ENCODE results near the gene BRF1.

Gene BRF1

GRCh38 chr14:105257464-105257863, 43.3 kb downstream of the BRF1 start:
- no peak for DNase-seq

- DNase-seq: no peak
Measured at GRCh38 chr14:105256292-105256960, 44.4 kb downstream of the BRF1 start.

GRCh38 chr14:105255021-105255507, 45.7 kb downstream of the BRF1 start:
- no peak for DNase-seq

GRCh38 chr14:105253329-105253682, 47.5 kb downstream of the BRF1 start:
- no peak for DNase-seq

- no peak for DNase-seq
Measured at GRCh38 chr14:105252552-105253328, 48.1 kb downstream of the BRF1 start.

GRCh38 chr14:105251920-105252319, 48.9 kb downstream of the BRF1 start:
- DNase-seq: no peak

GRCh38 chr14:105250986-105251385, 49.8 kb downstream of the BRF1 start:
- no peak for DNase-seq

- no peak for DNase-seq
Measured at GRCh38 chr14:105250008-105250366, 50.8 kb downstream of the BRF1 start.

GRCh38 chr14:105249182-105250007, 51.4 kb downstream of the BRF1 start:
- no peak for DNase-seq

- peak; percentile 95 for DNase-seq
Measured at GRCh38 chr14:105248368-105249181, 52.2 kb downstream of the BRF1 start, which contains the start of gene BTBD6. BTBD6 (plus strand) TSS chr14:105248533; CDS start chr14:105248712, 179 bp downstream.

- DNase-seq: no peak
Measured at GRCh38 chr14:105247715-105248367, 53.0 kb downstream of the BRF1 start.

GRCh38 chr14:105247026-105247425, 53.8 kb downstream of the BRF1 start:
- no peak for DNase-seq

GRCh38 chr14:105244334-105244733, 56.5 kb downstream of the BRF1 start:
- no peak for DNase-seq

- DNase-seq: no peak
Measured at GRCh38 chr14:105241641-105242040, 59.2 kb downstream of the BRF1 start.

GRCh38 chr14:105240811-105241576, 59.8 kb downstream of the BRF1 start:
- no peak for DNase-seq

GRCh38 chr14:105229099-105229655, 71.6 kb downstream of the BRF1 start:
- DNase-seq: no peak

- no peak for DNase-seq
Measured at GRCh38 chr14:105228562-105228961, 72.2 kb downstream of the BRF1 start.

- DNase-seq: no peak
Measured at GRCh38 chr14:105227346-105227745, 73.5 kb downstream of the BRF1 start.

- DNase-seq: no peak
Measured at GRCh38 chr14:105226198-105226597, 74.6 kb downstream of the BRF1 start.

GRCh38 chr14:105224845-105225570, 75.8 kb downstream of the BRF1 start:
- DNase-seq: no peak

All from NCI-H69 (cell line).